GM12878 (cell line): ENCODE results near the gene NEO1. TPM values are rescaled to one million over a fixed set of nuclear protein-coding genes. Genes with fewer than 3 reads are reported as not detected.

Experiments
- ATAC-seq: fragments of 200-7000 bp; cut with Tn5 transposase; 3 replicates; pipeline ENCODE4 v1.9.1; 2020; ENCODE audit warnings: mild to moderate bottlenecking, moderate library complexity
- BruUV-seq: library from RNA; stranded (reverse); fragments of 400-500 nt; replicated peaks from 2 replicates; lab custom pipeline; 2021; lab: Mats Ljungman, UMichigan
- CTCF ChIA-PET: fragments of 300-600 bp; sonication (Branson Sonifier 250); formaldehyde crosslinking; extraction: SDS; loops from one replicate; lab custom pipeline; 2021; ENCODE audit warnings: inconsistent platforms; lab: Yijun Ruan, JAX
- POLR2A ChIA-PET: fragments of 350-600 bp; formaldehyde crosslinking; extraction: SDS; loops from one replicate; lab custom pipeline; 2021; ENCODE audit warnings: inconsistent platforms; lab: Charles Lee
- RAD21 ChIA-PET: fragments of 300-600 bp; sonication (Branson Sonifier 250); formaldehyde crosslinking; loops from one replicate; lab custom pipeline; 2023; ENCODE audit warnings: antibody characterized with exemption; ENCODE audit not compliant: unreplicated experiment; lab: Charles Lee
- SMC1A ChIA-PET: fragments of 300-600 bp; sonication (Branson Sonifier 250); formaldehyde crosslinking; loops from one replicate; lab custom pipeline; 2023; ENCODE audit not compliant: unreplicated experiment, uncharacterized antibody; lab: Charles Lee
- DNase-seq: peaks from one replicate; pipeline ENCODE4 v3.0.0-alpha.2; 2011; ENCODE audit warnings: low read depth, low spot score
- FAIRE-seq: peaks from 3 replicates; lab custom pipeline; 2011; peaks lifted over from hg19 to GRCh38; lab: Jason Lieb, UNC
- H2AFZ ChIP-seq: 2 replicates; pipeline ENCODE4 v1.6.0; 2011; ENCODE audit warnings: low read depth, low read length, control low read depth; ENCODE audit not compliant: control insufficient read depth
- H3K27ac ChIP-seq: 2 replicates; pipeline ENCODE4 v1.5.1; 2011; ENCODE audit warnings: control low read depth; ENCODE audit not compliant: control insufficient read depth, insufficient read depth
- H3K27me3 ChIP-seq, 2 experiments: replicated peaks in 1 of 2; 2 replicates each; pipeline versions ENCODE4 v1.6.0 to v1.6.1; 2011; ENCODE audit warnings: low read length in 1 of 2; ENCODE audit not compliant: control insufficient read depth in 2 of 2, insufficient read depth in 2 of 2
- H3K36me3 ChIP-seq, 2 experiments: 2 replicates each; pipeline ENCODE4 v1.5.1; 2011; ENCODE audit warnings: low read length in 1 of 2; ENCODE audit not compliant: control insufficient read depth in 2 of 2, insufficient read depth in 2 of 2
- H3K4me1 ChIP-seq: 2 replicates; pipeline ENCODE4 v1.6.1; 2011; ENCODE audit warnings: mild to moderate bottlenecking, low read length, moderate library complexity, mixed read lengths; ENCODE audit not compliant: control insufficient read depth, insufficient read depth
- H3K4me2 ChIP-seq: 2 replicates; pipeline ENCODE4 v1.6.0; 2011; ENCODE audit warnings: control low read depth; ENCODE audit not compliant: control insufficient read depth, insufficient read depth
- H3K4me3 ChIP-seq: fragments of 200-600 bp; sonication (generic); 2 replicates; pipeline ENCODE4 v1.5.1; 2016
- H3K79me2 ChIP-seq: 2 replicates; pipeline ENCODE4 v1.6.0; 2011; ENCODE audit warnings: low read length; ENCODE audit not compliant: control insufficient read depth, insufficient read depth
- H3K9ac ChIP-seq: 2 replicates; pipeline ENCODE4 v1.8.0; 2011; ENCODE audit warnings: low read length, control low read depth, mixed read lengths; ENCODE audit not compliant: control insufficient read depth, insufficient read depth
- H3K9me3 ChIP-seq: replicated peaks from 3 replicates; pipeline ENCODE4 v1.5.1; 2011; ENCODE audit warnings: mild to moderate bottlenecking, low read length; ENCODE audit not compliant: control insufficient read depth, insufficient read depth
- H4K20me1 ChIP-seq: 2 replicates; pipeline ENCODE4 v1.6.0; 2011; ENCODE audit not compliant: control insufficient read depth, insufficient read depth
- CBX3 ChIP-seq: fragments of 200-600 bp; sonication (generic); IDR thresholded peaks from 2 replicates; pipeline ENCODE4 v1.6.1; 2016; ENCODE audit warnings: low read depth, borderline replicate concordance
- CHD2 ChIP-seq: IDR thresholded peaks from 2 replicates; pipeline ENCODE4 v1.6.1; 2011; ENCODE audit warnings: low read depth, low read length, improper control_type of control experiment, borderline replicate concordance
- IKZF1 ChIP-seq: fragments of 450-650 bp; conservative IDR thresholded peaks from 2 replicates; pipeline ENCODE4 v1.6.1; 2017; ENCODE audit warnings: antibody characterized with exemption, mild to moderate bottlenecking
- NFIC ChIP-seq: IDR thresholded peaks from 2 replicates; pipeline ENCODE4 v1.6.1; 2012; ENCODE audit warnings: low read depth, mild to moderate bottlenecking, inconsistent platforms, low read length, moderate library complexity
- POLR2A ChIP-seq: IDR thresholded peaks from 2 replicates; pipeline ENCODE4 v1.6.1; 2011; ENCODE audit warnings: low read depth, mild to moderate bottlenecking, low read length
- SIN3A ChIP-seq: IDR thresholded peaks from 2 replicates; pipeline ENCODE4 v1.6.1; 2012; ENCODE audit warnings: low read depth, low read length, improper control_type of control experiment
- SMC3 ChIP-seq: IDR thresholded peaks from 2 replicates; pipeline ENCODE4 v1.6.1; 2011; ENCODE audit warnings: low read length, improper control_type of control experiment, borderline replicate concordance
- SRF ChIP-seq, 2 experiments: IDR thresholded peaks; 2 replicates each; pipeline ENCODE4 v1.6.1; 2011; ENCODE audit warnings: low read depth in 2 of 2, low read length in 2 of 2, mild to moderate bottlenecking in 1 of 2, moderate library complexity in 1 of 2
- TCF3 ChIP-seq: IDR thresholded peaks from 2 replicates; pipeline ENCODE4 v1.6.1; 2012; ENCODE audit warnings: low read depth, mild to moderate bottlenecking, low read length, borderline replicate concordance; ENCODE audit not compliant: insufficient read depth
- WGBS: methylation state at CpG from one replicate; pipeline ENCODE4 v1.1.6; 2016; ENCODE audit warnings: low lambda C conversion rate; ENCODE audit not compliant: insufficient replicate concordance, insufficient coverage; ENCODE audit errors: missing lambda C conversion rate; 5-methylcytosine and 5-hydroxymethylcytosine counted together
- in situ Hi-C: fragments of 300-500 bp; cut with MboI; formaldehyde crosslinking; loops from 9 replicates; pipeline ENCODE4 v1.14.3; 2018; ENCODE audit warnings: mixed read lengths
- intact Hi-C: fragments of 100-400 bp; cut with micrococcal nuclease; formaldehyde crosslinking; loops from one replicate; pipeline ENCODE4 v1.14.2; 2022; ENCODE audit not compliant: unreplicated experiment
- polyA plus RNA-seq, 11 experiments: library from polyadenylated mRNA; depleted of rRNA in 4 of 11; unstranded in 6 of 11; stranded (reverse) in 5 of 11; fragments of >200 nt; fragmentation: Nextera tagmentation in 4 of 11; fragmentation: Illumina TruSeq in 1 of 11; extraction: Ambion mirVana in 4 of 11; extraction: Trizol in 1 of 11; gene quantifications; 1 replicate in 1 of 11; 2 replicates in 10 of 11; pipeline versions ENCODE4 v1.2.1 to v1.2.3, GENCODE V29; 2011 to 2016; ENCODE audit warnings: inconsistent platforms in 2 of 11, missing spikeins in 2 of 11, low read depth in 1 of 11
- total RNA-seq, 4 experiments: library from RNA; depleted of rRNA in 3 of 4; stranded (reverse); fragments of >200 nt in 3 of 4; fragmentation: Illumina TruSeq in 1 of 4; extraction: Trizol in 1 of 4; gene quantifications; 2 replicates each; pipeline versions ENCODE4 v1.2.1 to v1.2.3, GENCODE V29; 2013 to 2021
- TF ChIP-seq, protein P1 (sequence below): fragments of 450-650 bp; formaldehyde crosslinking; IDR thresholded peaks from 2 replicates; pipeline ENCODE4 v1.5.0; 2022; ENCODE audit warnings: mild to moderate bottlenecking, missing genetic modification characterization
- TF ChIP-seq, protein P2 (sequence below): fragments of 450-650 bp; formaldehyde crosslinking; IDR thresholded peaks from 2 replicates; pipeline ENCODE4 v1.4.0; 2022; ENCODE audit warnings: mild to moderate bottlenecking, moderate library complexity

Gene NEO1
- total and polyA plus RNA-seq, 10 of the 15 experiments (the other 5 are each of a cell fraction or from before 2014, with no cell fraction given): 0.03 to 2.0 (median 0.32) TPM

DNA sequence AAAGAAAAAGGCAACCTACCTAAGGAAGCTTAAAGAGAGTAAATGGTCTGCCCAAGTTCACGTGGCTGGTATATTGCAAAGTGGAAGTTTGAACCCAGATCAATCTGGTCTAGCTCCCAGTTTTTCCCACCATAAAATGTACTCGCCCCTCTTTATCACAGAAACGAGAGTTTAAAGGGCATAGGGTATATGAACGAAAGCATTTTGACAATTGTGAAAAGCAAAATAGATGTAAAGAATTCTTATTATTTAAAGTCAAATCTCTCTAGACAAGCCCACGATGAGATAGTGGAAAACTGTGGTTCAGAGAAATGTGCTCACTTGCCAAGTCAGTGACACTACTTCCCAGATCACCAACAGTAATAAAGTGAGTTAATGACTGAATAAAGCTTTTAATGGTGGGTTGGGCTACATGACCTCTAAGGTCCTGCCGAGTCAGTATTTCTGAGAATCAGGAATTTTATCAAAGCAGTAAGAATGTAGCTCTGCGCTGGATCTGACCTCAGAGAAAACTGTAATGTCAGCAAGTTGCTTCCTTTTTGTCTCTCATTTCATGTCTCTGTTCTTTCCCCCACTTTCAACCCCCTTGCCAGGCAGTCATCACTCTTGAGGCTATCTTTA is 23.3 kb upstream of the NEO1 start:
- TF ChIP-seq IKZF1: no peak
- no peak for TF ChIP-seq CHD2
- TF ChIP-seq SRF (IDR thresholded peaks at IDR 0.05; ENCODE audit: low read depth in 2 of 2, low read length in 2 of 2): no peak
- TF ChIP-seq TCF3: no peak
- TF ChIP-seq POLR2A: no peak
- no peak for TF ChIP-seq NFIC
- TF ChIP-seq, protein P1, sequence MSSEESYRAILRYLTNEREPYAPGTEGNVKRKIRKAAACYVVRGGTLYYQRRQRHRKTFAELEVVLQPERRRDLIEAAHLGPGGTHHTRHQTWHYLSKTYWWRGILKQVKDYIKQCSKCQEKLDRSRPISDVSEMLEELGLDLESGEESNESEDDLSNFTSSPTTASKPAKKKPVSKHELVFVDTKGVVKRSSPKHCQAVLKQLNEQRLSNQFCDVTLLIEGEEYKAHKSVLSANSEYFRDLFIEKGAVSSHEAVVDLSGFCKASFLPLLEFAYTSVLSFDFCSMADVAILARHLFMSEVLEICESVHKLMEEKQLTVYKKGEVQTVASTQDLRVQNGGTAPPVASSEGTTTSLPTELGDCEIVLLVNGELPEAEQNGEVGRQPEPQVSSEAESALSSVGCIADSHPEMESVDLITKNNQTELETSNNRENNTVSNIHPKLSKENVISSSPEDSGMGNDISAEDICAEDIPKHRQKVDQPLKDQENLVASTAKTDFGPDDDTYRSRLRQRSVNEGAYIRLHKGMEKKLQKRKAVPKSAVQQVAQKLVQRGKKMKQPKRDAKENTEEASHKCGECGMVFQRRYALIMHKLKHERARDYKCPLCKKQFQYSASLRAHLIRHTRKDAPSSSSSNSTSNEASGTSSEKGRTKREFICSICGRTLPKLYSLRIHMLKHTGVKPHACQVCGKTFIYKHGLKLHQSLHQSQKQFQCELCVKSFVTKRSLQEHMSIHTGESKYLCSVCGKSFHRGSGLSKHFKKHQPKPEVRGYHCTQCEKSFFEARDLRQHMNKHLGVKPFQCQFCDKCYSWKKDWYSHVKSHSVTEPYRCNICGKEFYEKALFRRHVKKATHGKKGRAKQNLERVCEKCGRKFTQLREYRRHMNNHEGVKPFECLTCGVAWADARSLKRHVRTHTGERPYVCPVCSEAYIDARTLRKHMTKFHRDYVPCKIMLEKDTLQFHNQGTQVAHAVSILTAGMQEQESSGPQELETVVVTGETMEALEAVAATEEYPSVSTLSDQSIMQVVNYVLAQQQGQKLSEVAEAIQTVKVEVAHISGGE: no peak
- no peak for TF ChIP-seq CBX3
- no peak for TF ChIP-seq SMC3
- TF ChIP-seq, protein P2, sequence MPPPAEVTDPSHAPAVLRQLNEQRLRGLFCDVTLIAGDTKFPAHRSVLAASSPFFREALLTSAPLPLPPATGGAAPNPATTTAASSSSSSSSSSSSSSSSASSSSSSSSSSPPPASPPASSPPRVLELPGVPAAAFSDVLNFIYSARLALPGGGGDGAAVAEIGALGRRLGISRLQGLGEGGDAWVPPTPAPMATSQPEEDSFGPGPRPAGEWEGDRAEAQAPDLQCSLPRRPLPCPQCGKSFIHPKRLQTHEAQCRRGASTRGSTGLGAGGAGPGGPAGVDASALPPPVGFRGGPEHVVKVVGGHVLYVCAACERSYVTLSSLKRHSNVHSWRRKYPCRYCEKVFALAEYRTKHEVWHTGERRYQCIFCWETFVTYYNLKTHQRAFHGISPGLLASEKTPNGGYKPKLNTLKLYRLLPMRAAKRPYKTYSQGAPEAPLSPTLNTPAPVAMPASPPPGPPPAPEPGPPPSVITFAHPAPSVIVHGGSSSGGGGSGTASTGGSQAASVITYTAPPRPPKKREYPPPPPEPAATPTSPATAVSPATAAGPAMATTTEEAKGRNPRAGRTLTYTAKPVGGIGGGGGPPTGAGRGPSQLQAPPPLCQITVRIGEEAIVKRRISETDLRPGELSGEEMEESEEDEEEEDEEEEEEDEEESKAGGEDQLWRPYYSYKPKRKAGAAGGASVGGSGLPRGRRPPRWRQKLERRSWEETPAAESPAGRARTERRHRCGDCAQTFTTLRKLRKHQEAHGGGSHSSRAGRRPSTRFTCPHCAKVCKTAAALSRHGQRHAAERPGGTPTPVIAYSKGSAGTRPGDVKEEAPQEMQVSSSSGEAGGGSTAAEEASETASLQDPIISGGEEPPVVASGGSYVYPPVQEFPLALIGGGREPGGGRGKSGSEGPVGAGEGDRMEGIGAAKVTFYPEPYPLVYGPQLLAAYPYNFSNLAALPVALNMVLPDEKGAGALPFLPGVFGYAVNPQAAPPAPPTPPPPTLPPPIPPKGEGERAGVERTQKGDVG: no peak
- TF ChIP-seq SIN3A: no peak
- ATAC-seq (no peak), DNase-seq (no peak), FAIRE-seq (no peak)
- BruUV-seq: no TSS peak
- Histone ChIP-seq H3K4me1 (no peaks in the 10 kb centered on the region), H3K9me3 (no peaks in the 10 kb centered on the region), H3K79me2 (no peaks in the 10 kb centered on the region), H3K36me3 (no peaks in the 10 kb centered on the region), H3K9ac (no peak overlapping the region), H4K20me1 (no peaks in the 10 kb centered on the region), H3K4me3 (no peak overlapping the region), H2AFZ (no peak overlapping the region), H3K27ac (no peak overlapping the region), H3K4me2 (no peak overlapping the region), H3K27me3 (no peaks in the 10 kb centered on the region; a peak in 1 of 4 replicates)
- intact Hi-C loops (no loop called here), in situ Hi-C loops (no loop called here)
- SMC1A ChIA-PET: no interaction called here
- CTCF ChIA-PET: no interaction called here
- POLR2A ChIA-PET: no interaction called here
- RAD21 ChIA-PET: no interaction called here
- 23% methylated on average over 7 of the region's 7 CpGs for WGBS
